B cell (primary cell): ENCODE data around the gene RGL1. TPM values are rescaled to one million over a fixed set of nuclear protein-coding genes. Genes with fewer than 3 reads are reported as not detected.

Experiments used
- ATAC-seq: fragments of 200-7000 bp; cut with Tn5 transposase; one replicate; pipeline ENCODE4 v1.10.0; 2021; ENCODE audit warnings: low read depth, mild to moderate bottlenecking, moderate number of reproducible peaks, moderate library complexity
- CTCF ChIA-PET: fragments of 350-600 bp; sonication (Branson Sonifier 250); formaldehyde crosslinking; loops from one replicate; lab custom pipeline; 2021; ENCODE audit warnings: antibody characterized with exemption, inconsistent platforms; lab: Charles Lee
- POLR2A ChIA-PET: fragments of 350-600 bp; sonication (Branson Sonifier 250); formaldehyde crosslinking; loops from one replicate; lab custom pipeline; 2021; ENCODE audit warnings: antibody characterized with exemption; lab: Charles Lee
- DNase-seq: peaks from one replicate; pipeline ENCODE4 v3.0.0; 2013
- H2AFZ ChIP-seq: 2 replicates; pipeline ENCODE4 v1.6.1; 2012; ENCODE audit warnings: mild to moderate bottlenecking, low read depth, low read length; ENCODE audit not compliant: insufficient read depth, poor library complexity, severe bottlenecking
- H3K27ac ChIP-seq, 2 donors: 1 replicate in 1 of 2; 2 replicates in 1 of 2; pipeline ENCODE4 v1.5.1; 2012 to 2013; ENCODE audit warnings: low read length in 2 of 2, mild to moderate bottlenecking in 2 of 2, moderate library complexity in 1 of 2
- H3K27me3 ChIP-seq, 4 experiments: fragments of 200-600 bp in 1 of 4; sonication (generic) in 1 of 4; replicated peaks in 1 of 4; 1 replicate in 2 of 4; 2 replicates in 2 of 4; pipeline versions ENCODE4 v1.6.1 to v1.7.0; 2013 to 2016; ENCODE audit warnings: low read length in 3 of 4, mild to moderate bottlenecking in 2 of 4, mixed read lengths in 1 of 4, moderate library complexity in 1 of 4; ENCODE audit not compliant: insufficient read depth in 4 of 4, control insufficient read depth in 3 of 4; ENCODE audit errors: control extremely low read depth in 1 of 4
- H3K36me3 ChIP-seq, 2 experiments: replicated peaks in 1 of 2; 1 replicate in 1 of 2; 2 replicates in 1 of 2; pipeline versions ENCODE4 v1.6.1 to v1.7.1; 2013; ENCODE audit warnings: low read length in 1 of 2; ENCODE audit not compliant: insufficient read depth in 2 of 2, control insufficient read depth in 1 of 2; ENCODE audit errors: control extremely low read depth in 1 of 2, extremely low read depth in 1 of 2
- H3K4me1 ChIP-seq, 2 donors: fragments of 200-600 bp in 1 of 2; sonication (generic) in 1 of 2; 1 replicate in 1 of 2; 2 replicates in 1 of 2; pipeline versions ENCODE4 v1.5.1 to v1.6.1; 2013 to 2017; ENCODE audit warnings: low read length in 2 of 2; ENCODE audit not compliant: control insufficient read depth in 2 of 2, insufficient read depth in 2 of 2
- H3K4me2 ChIP-seq: replicated peaks from 2 replicates; pipeline ENCODE3; 2012; ENCODE audit warnings: mild to moderate bottlenecking, low read depth, low read length; ENCODE audit not compliant: poor library complexity, severe bottlenecking
- H3K4me3 ChIP-seq, 5 experiments: fragments of 200-600 bp in 1 of 5; sonication (generic) in 1 of 5; 1 replicate in 3 of 5; 2 replicates in 2 of 5; pipeline versions ENCODE4 v1.5.1 to v1.7.0; 2011 to 2016; ENCODE audit warnings: low read length in 4 of 5, mild to moderate bottlenecking in 4 of 5, low read depth in 2 of 5, control low read depth in 1 of 5, moderate library complexity in 1 of 5; ENCODE audit not compliant: insufficient read depth in 1 of 5; ENCODE audit errors: control extremely low read depth in 1 of 5, extremely low read depth in 1 of 5
- H3K79me2 ChIP-seq: fragments of 200-600 bp; sonication (generic); one replicate; pipeline ENCODE4 v1.6.0; 2016; ENCODE audit warnings: low read length; ENCODE audit not compliant: control insufficient read depth, insufficient read depth
- H3K9ac ChIP-seq: fragments of 200-600 bp; sonication (generic); 2 replicates; pipeline ENCODE4 v1.6.1; 2017; ENCODE audit warnings: mild to moderate bottlenecking, low read length, moderate library complexity
- H3K9me3 ChIP-seq, 3 donors: one replicate each; pipeline versions ENCODE4 v1.6.1 to v1.7.1; 2013; ENCODE audit warnings: low read length in 2 of 3; ENCODE audit not compliant: control insufficient read depth in 2 of 3, insufficient read depth in 1 of 3; ENCODE audit errors: control extremely low read depth in 1 of 3
- H4K20me1 ChIP-seq: 2 replicates; pipeline ENCODE4 v1.6.0; 2012; ENCODE audit warnings: mild to moderate bottlenecking, low read length; ENCODE audit not compliant: insufficient read depth, control insufficient read depth, poor library complexity, severe bottlenecking
- H3K27ac Mint-ChIP-seq: one replicate; pipeline ENCODE4 v1.8.0; 2021; ENCODE audit warnings: mixed read lengths
- H3K27me3 Mint-ChIP-seq: one replicate; pipeline ENCODE4 v1.8.0; 2021; ENCODE audit warnings: mixed read lengths
- H3K4me1 Mint-ChIP-seq: one replicate; pipeline ENCODE4 v1.8.0; 2021; ENCODE audit warnings: mixed read lengths
- H3K4me3 Mint-ChIP-seq: one replicate; pipeline ENCODE4 v1.8.0; 2021; ENCODE audit warnings: mixed read lengths
- H3K9me3 Mint-ChIP-seq: one replicate; pipeline ENCODE4 v1.8.0; 2022; ENCODE audit warnings: mixed read lengths; ENCODE audit not compliant: insufficient read depth
- CTCF ChIP-seq: fragments of 200-600 bp; IDR thresholded peaks from one replicate; pipeline ENCODE4 v1.8.0; 2022; ENCODE audit warnings: antibody characterized with exemption, mild to moderate bottlenecking
- EZH2 ChIP-seq: IDR thresholded peaks from 2 replicates; pipeline ENCODE4 v1.6.1; 2012; ENCODE audit warnings: borderline replicate concordance, low read depth, mild to moderate bottlenecking, moderate library complexity, low read length; ENCODE audit not compliant: insufficient read depth, poor library complexity, severe bottlenecking
- WGBS: methylation state at CpG from one replicate; pipeline ENCODE4 v1.1.5; 2013; ENCODE audit warnings: missing lambda C conversion rate; ENCODE audit not compliant: insufficient coverage; 5-methylcytosine and 5-hydroxymethylcytosine counted together
- intact Hi-C: fragments of 100-400 bp; cut with micrococcal nuclease; formaldehyde crosslinking; loops from one replicate; pipeline ENCODE4 v1.10.0; 2022
- polyA plus RNA-seq: library from polyadenylated mRNA; depleted of rRNA; stranded (reverse); fragments of >200 nt; gene quantifications from 2 replicates; pipeline ENCODE4 v1.2.3, GENCODE V29; 2012
- total RNA-seq, 2 donors: library from RNA; stranded (reverse); fragments of 120-200 nt in 1 of 2; gene quantifications; 1 replicate in 1 of 2; 2 replicates in 1 of 2; pipeline versions ENCODE4 v1.2.3 to v1.2.4, GENCODE V29; 2013 to 2022

Gene RGL1
- total and polyA plus RNA-seq, 2 donors (not counting 1 experiment from before 2014, with no cell fraction given) = 0.09 to 1.1 TPM

- WGBS = 100% methylated on average over 3 of the region's 4 CpGs
- peaks cover 28% of the 10 kb centered on the region for H3K27me3 Mint-ChIP-seq
- no peaks in the 10 kb centered on the region for H3K79me2 ChIP-seq
- no peaks in the 10 kb centered on the region for H3K36me3 ChIP-seq
- POLR2A ChIA-PET = no interaction called here
- no peak overlapping the region for H3K9ac ChIP-seq
- CTCF ChIA-PET = no interaction called here
- intact Hi-C loops = no loop called here
- peaks cover 0 to 12% (median 0%) of the 10 kb centered on the region in 4 experiments for H3K27me3 ChIP-seq
- H3K4me3 Mint-ChIP-seq = no peak overlapping the region
- H3K4me1 ChIP-seq = no peaks in the 10 kb centered on the region
- H4K20me1 ChIP-seq = no peaks in the 10 kb centered on the region
- no peak overlapping the region for H3K27ac Mint-ChIP-seq
- no peak for DNase-seq
- H3K4me1 Mint-ChIP-seq = no peaks in the 10 kb centered on the region
- TF ChIP-seq CTCF (no peak), EZH2 (no peak)
- H3K4me2 ChIP-seq = no peak overlapping the region
- no peak overlapping the region for H3K4me3 ChIP-seq
- ATAC-seq = no peak
- no peak overlapping the region for H3K27ac ChIP-seq
- H2AFZ ChIP-seq = no peak overlapping the region
- H3K9me3 ChIP-seq = no peaks in the 10 kb centered on the region
- H3K9me3 Mint-ChIP-seq = no peaks in the 10 kb centered on the region
These were observed 6.0 kb downstream of the RGL1 start for GRCh38 chr1:183810756-183811544.

GRCh38 chr1:183812128-183812527 lies 7.2 kb downstream of the RGL1 start:
- Histone ChIP-seq H3K4me3 (no peak overlapping the region), H4K20me1 (no peaks in the 10 kb centered on the region), H3K9me3 (no peaks in the 10 kb centered on the region), H2AFZ (no peak overlapping the region), H3K36me3 (no peaks in the 10 kb centered on the region), H3K4me2 (no peak overlapping the region), H3K79me2 (no peaks in the 10 kb centered on the region), H3K9ac (no peak overlapping the region), H3K4me1 (no peaks in the 10 kb centered on the region), H3K27me3 (peaks cover 0 to 4% (median 0%) of the 10 kb centered on the region in 4 experiments), H3K27ac (no peak overlapping the region)
- DNase-seq (no peak), ATAC-seq (no peak)
- intact Hi-C loops = no loop called here
- TF ChIP-seq CTCF = no peak
- no peak for TF ChIP-seq EZH2
- WGBS = 71% methylated on average over 1 of the region's 2 CpGs
- ChIA-PET CTCF (no interaction called here), POLR2A (no interaction called here)
- Mint-ChIP-seq H3K4me1 (no peaks in the 10 kb centered on the region), H3K9me3 (no peaks in the 10 kb centered on the region), H3K27me3 (peaks cover 16% of the 10 kb centered on the region), H3K4me3 (no peak overlapping the region), H3K27ac (no peak overlapping the region)
